Measurements from ENCODE around the gene SSR4. TPM values are rescaled to one million over a fixed set of nuclear protein-coding genes. Genes with fewer than 3 reads are reported as not detected.

Gene SSR4
- total RNA-seq, 1 donor from 2014 or later = 150 TPM

Other genes with a start within 250 kb of the SSR4 start
- gene CCNQ, start 195.5 kb upstream of the SSR4 start, total RNA-seq = 42.6 TPM
- gene DUSP9, start 147.5 kb upstream of the SSR4 start, total RNA-seq = 0.19 TPM
- 11.3 TPM for gene PNCK, start 120.9 kb upstream of the SSR4 start, total RNA-seq
- gene SLC6A8, start 106.7 kb upstream of the SSR4 start, total RNA-seq = 178 TPM
- gene BCAP31, start 70.3 kb upstream of the SSR4 start, total RNA-seq = 98.5 TPM
- 16.4 TPM for gene ABCD1, start 69.8 kb upstream of the SSR4 start, total RNA-seq
- gene PLXNB3, start 30.4 kb upstream of the SSR4 start, total RNA-seq = 2.3 TPM
- gene SRPK3, start 13.6 kb upstream of the SSR4 start, total RNA-seq = 43.3 TPM
- 78.7 TPM for gene IDH3G, start 293 bp upstream of the SSR4 start, total RNA-seq
- 2.8 TPM for gene PDZD4, start 35.9 kb downstream of the SSR4 start, total RNA-seq
- gene L1CAM, start 91.5 kb downstream of the SSR4 start, total RNA-seq = 6.1 TPM
- gene AVPR2, start 110.0 kb downstream of the SSR4 start, total RNA-seq = 3.2 TPM
- 9.7 TPM for gene ARHGAP4, start 131.6 kb downstream of the SSR4 start, total RNA-seq
- 80.6 TPM for gene NAA10, start 140.4 kb downstream of the SSR4 start, total RNA-seq
- gene RENBP, start 150.0 kb downstream of the SSR4 start, total RNA-seq = 8.8 TPM
- gene HCFC1, start 177.2 kb downstream of the SSR4 start, total RNA-seq = 25.4 TPM
- gene TMEM187, start 178.1 kb downstream of the SSR4 start, total RNA-seq = 6.9 TPM
- gene IRAK1, start 225.2 kb downstream of the SSR4 start, total RNA-seq = 38.6 TPM

All from Right ventricle myocardium inferior (tissue), 1 donor.